Purkinje cell (primary cell): Measurements from ENCODE around the gene KCNIP2. TPM values are rescaled to one million over a fixed set of nuclear protein-coding genes. Genes with fewer than 3 reads are reported as not detected.

Experiments used
- polyA plus RNA-seq: library from polyadenylated mRNA; unstranded; fragments of >200 nt; fragmentation: Nextera tagmentation; gene quantifications from 2 replicates; pipeline ENCODE4 v1.2.1, GENCODE V29; 2014

The KCNIP2 gene
- 1.3 and 3.6 TPM in 2 replicates for polyA plus RNA-seq

GRCh38 chr10:101843032-101844021, at the start of gene KCNIP2:
Gene KCNIP2, minus strand, starts transcription at chr10:101843800. Its CDS starts 232 bp downstream, at chr10:101843568.

GRCh38 chr10:101818119-101818871, 25.3 kb downstream of the KCNIP2 start, which contains the start of gene OGA:
Gene OGA, minus strand, starts transcription at chr10:101818444. Its CDS starts 422 bp downstream, at chr10:101818022.

GRCh38 chr10:101782811-101783735, 60.5 kb downstream of the KCNIP2 start, which contains the start of gene NPM3:
Gene NPM3, minus strand, starts transcription at chr10:101783446. Its CDS starts 56 bp downstream, at chr10:101783390.

Other genes starting within 250 kb of the KCNIP2 start
- gene FBXW4, start 148.6 kb downstream of the KCNIP2 start, polyA plus RNA-seq = 8.4 and 13.8 TPM in 2 replicates
- gene FGF8, start 67.7 kb downstream of the KCNIP2 start, polyA plus RNA-seq = not detected in 2 replicates
- gene NPM3, start 60.4 kb downstream of the KCNIP2 start, polyA plus RNA-seq = 1.1 TPM in 1 of 2 replicates, not detected in the other
- gene OGA, start 25.4 kb downstream of the KCNIP2 start, polyA plus RNA-seq = 55.3 and 66.6 TPM in 2 replicates
- gene ARMH3, start 212.4 kb upstream of the KCNIP2 start, polyA plus RNA-seq = 9.0 and 21.1 TPM in 2 replicates
- gene HPS6, start 221.5 kb upstream of the KCNIP2 start, polyA plus RNA-seq = 2.3 and 3.2 TPM in 2 replicates